ENCODE results near the gene ANAPC13. TPM values are rescaled to one million over a fixed set of nuclear protein-coding genes. Genes with fewer than 3 reads are reported as not detected.

Gene ANAPC13
- total RNA-seq, 2 experiments from 2014 or later = 29.8 to 50.6 TPM

DNA sequence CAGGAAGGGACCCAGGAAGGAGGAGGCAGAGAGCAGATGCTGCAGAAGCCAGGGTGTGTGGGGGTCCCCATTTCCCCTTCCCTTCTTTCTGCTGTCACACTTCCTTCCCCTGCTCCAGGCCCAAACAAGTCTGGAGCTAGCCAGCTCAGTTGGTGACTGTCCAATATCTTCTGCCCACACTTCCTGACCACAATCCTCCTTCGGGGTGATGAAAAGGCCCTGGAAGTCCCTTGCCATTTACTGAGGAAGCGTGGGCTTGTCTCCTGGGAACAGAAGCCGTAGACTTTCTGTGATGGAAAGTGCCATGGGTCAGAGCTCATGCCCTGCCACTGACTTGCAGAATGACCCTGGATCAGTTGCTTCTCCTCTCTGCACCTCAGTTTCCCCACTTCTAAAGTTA is 39.0 kb downstream of the ANAPC13 start:
- H3K79me2 ChIP-seq (ENCODE audit: insufficient read depth, low read depth, low read length) = no peaks in the 10 kb centered on the region
- no peaks in the 10 kb centered on the region for H3K9me2 ChIP-seq (ENCODE audit: insufficient read depth, low read length)
- TF ChIP-seq CTCF (conservative IDR thresholded peaks at IDR 0.05; ENCODE audit: low read length) = no peak
- DNase-seq (ENCODE audit: low spot score) = no peak
- BruUV-seq (replicated peaks) = no TSS peak
- ChIA-PET CTCF (ENCODE audit: unreplicated experiment) (no interaction called here), POLR2A (interaction anchor here (2.3 kb wide), 1 partner anchor 14 kb away, joined by 5 read pairs; no protein-coding TSS in a partner anchor)
- no peaks in the 10 kb centered on the region; the same call in 1 of the 2 replicates for H3K36me3 ChIP-seq (ENCODE audit: insufficient read depth, low read length)
- H4K20me1 ChIP-seq (ENCODE audit: insufficient read depth, low read length) = no peaks in the 10 kb centered on the region
- no peak overlapping the region for H2AFZ ChIP-seq (ENCODE audit: low read length)
- peaks cover 8% of the 10 kb centered on the region for H3K4me1 ChIP-seq (ENCODE audit: insufficient read depth, low read length, poor library complexity, severe bottlenecking)
- no peak overlapping the region for H3K4me2 ChIP-seq (ENCODE audit: low read length)
- no peak overlapping the region for H3K4me3 ChIP-seq (ENCODE audit: low read depth, low read length, poor library complexity, severe bottlenecking)
- H3K9me3 ChIP-seq (ENCODE audit: low read length) = peaks cover 21% of the 10 kb centered on the region; the same call in 1 of the 2 replicates
- no peak overlapping the region for H3K27ac ChIP-seq (ENCODE audit: low read depth, low read length, poor library complexity, severe bottlenecking)
- intact Hi-C loops (cut with micrococcal nuclease; ENCODE audit: unreplicated experiment) = no loop called here

- intact Hi-C loops (cut with micrococcal nuclease; ENCODE audit: unreplicated experiment) = no loop called here
- no peaks in the 10 kb centered on the region for H4K20me1 ChIP-seq (ENCODE audit: insufficient read depth, low read length)
- POLR2A ChIA-PET = interaction anchor here (1.1 to 2.3 kb wide), 2 partner anchors 13 to 15 kb away, joined by 3 to 5 read pairs; no protein-coding TSS in a partner anchor
- no peaks in the 10 kb centered on the region for H3K36me3 ChIP-seq (ENCODE audit: insufficient read depth, low read length)
- CTCF ChIA-PET (ENCODE audit: unreplicated experiment) = interaction anchor here (0.8 kb wide), 1 partner anchor 13 kb away, joined by 3 read pairs; no protein-coding TSS in a partner anchor
- H3K79me2 ChIP-seq (ENCODE audit: insufficient read depth, low read depth, low read length) = no peaks in the 10 kb centered on the region
- no peak overlapping the region for H3K27ac ChIP-seq (ENCODE audit: low read depth, low read length, poor library complexity, severe bottlenecking)
- peaks cover 21% of the 10 kb centered on the region; the same call in 1 of the 2 replicates for H3K9me3 ChIP-seq (ENCODE audit: low read length)
- H3K4me3 ChIP-seq (ENCODE audit: low read depth, low read length, poor library complexity, severe bottlenecking) = no peak overlapping the region
- BruUV-seq (replicated peaks) = no TSS peak
- TF ChIP-seq EZH2phosphoT487 (IDR thresholded peaks at IDR 0.05; ENCODE audit: borderline replicate concordance, low read depth, low read length) = no peak
- H3K9me2 ChIP-seq (ENCODE audit: insufficient read depth, low read length) = no peaks in the 10 kb centered on the region
- DNase-seq (ENCODE audit: low spot score) = no peak
- H3K4me1 ChIP-seq (ENCODE audit: insufficient read depth, low read length, poor library complexity, severe bottlenecking) = peaks cover 8% of the 10 kb centered on the region
- H3K4me2 ChIP-seq (ENCODE audit: low read length) = no peak overlapping the region
- H2AFZ ChIP-seq (ENCODE audit: low read length) = no peak overlapping the region
These were observed 40.1 kb downstream of the ANAPC13 start for GRCh38 chr3:134445636-134446035.

DNA sequence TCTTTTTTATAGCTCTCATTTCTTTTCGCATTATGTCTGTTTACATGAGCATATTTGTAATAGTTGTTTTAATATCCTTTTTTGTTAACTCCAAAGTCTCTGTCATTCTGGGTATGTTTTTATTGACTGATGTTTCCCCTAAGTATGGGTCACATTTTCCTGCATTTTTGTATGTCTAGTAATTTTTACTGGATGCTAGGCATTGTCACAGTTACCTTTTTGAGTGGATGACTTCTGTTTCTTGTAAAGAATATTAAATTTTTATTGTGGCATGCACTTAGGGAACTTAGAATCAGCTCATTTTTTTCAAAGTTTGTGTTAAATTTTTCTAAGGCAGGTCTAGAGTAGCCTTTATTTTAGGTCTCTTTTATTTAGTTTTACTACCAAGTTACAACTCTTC is 40.7 kb downstream of the ANAPC13 start:
- Histone ChIP-seq H3K4me3 (ENCODE audit: low read depth, low read length, poor library complexity, severe bottlenecking) (no peak overlapping the region), H4K20me1 (ENCODE audit: insufficient read depth, low read length) (no peaks in the 10 kb centered on the region), H2AFZ (ENCODE audit: low read length) (no peak overlapping the region), H3K79me2 (ENCODE audit: insufficient read depth, low read depth, low read length) (no peaks in the 10 kb centered on the region), H3K9me3 (ENCODE audit: low read length) (peaks cover 21% of the 10 kb centered on the region; the same call in 1 of the 2 replicates), H3K4me1 (ENCODE audit: insufficient read depth, low read length, poor library complexity, severe bottlenecking) (peaks cover 5% of the 10 kb centered on the region), H3K9me2 (ENCODE audit: insufficient read depth, low read length) (no peaks in the 10 kb centered on the region), H3K4me2 (ENCODE audit: low read length) (no peak overlapping the region), H3K36me3 (ENCODE audit: insufficient read depth, low read length) (no peaks in the 10 kb centered on the region), H3K27ac (ENCODE audit: low read depth, low read length, poor library complexity, severe bottlenecking) (no peak overlapping the region)
- CTCF ChIA-PET (ENCODE audit: unreplicated experiment) = no interaction called here
- BruUV-seq (replicated peaks) = no TSS peak
- DNase-seq (ENCODE audit: low spot score) = no peak
- no peak for TF ChIP-seq EZH2phosphoT487 (IDR thresholded peaks at IDR 0.05; ENCODE audit: borderline replicate concordance, low read depth, low read length)
- TF ChIP-seq CTCF (conservative IDR thresholded peaks at IDR 0.05; ENCODE audit: low read length) = no peak
- intact Hi-C loops (cut with micrococcal nuclease; ENCODE audit: unreplicated experiment) = no loop called here
- POLR2A ChIA-PET = interaction anchor here (1.4 to 2.3 kb wide), 2 partner anchors 11 to 13 kb away, joined by 4 to 5 read pairs; no protein-coding TSS in a partner anchor
